ENCODE data around the gene PALS2. TPM values are rescaled to one million over a fixed set of nuclear protein-coding genes. Genes with fewer than 3 reads are reported as not detected.

The PALS2 gene, protein sequence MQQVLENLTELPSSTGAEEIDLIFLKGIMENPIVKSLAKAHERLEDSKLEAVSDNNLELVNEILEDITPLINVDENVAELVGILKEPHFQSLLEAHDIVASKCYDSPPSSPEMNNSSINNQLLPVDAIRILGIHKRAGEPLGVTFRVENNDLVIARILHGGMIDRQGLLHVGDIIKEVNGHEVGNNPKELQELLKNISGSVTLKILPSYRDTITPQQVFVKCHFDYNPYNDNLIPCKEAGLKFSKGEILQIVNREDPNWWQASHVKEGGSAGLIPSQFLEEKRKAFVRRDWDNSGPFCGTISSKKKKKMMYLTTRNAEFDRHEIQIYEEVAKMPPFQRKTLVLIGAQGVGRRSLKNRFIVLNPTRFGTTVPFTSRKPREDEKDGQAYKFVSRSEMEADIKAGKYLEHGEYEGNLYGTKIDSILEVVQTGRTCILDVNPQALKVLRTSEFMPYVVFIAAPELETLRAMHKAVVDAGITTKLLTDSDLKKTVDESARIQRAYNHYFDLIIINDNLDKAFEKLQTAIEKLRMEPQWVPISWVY
- 14.9 TPM for total RNA-seq

DNA sequence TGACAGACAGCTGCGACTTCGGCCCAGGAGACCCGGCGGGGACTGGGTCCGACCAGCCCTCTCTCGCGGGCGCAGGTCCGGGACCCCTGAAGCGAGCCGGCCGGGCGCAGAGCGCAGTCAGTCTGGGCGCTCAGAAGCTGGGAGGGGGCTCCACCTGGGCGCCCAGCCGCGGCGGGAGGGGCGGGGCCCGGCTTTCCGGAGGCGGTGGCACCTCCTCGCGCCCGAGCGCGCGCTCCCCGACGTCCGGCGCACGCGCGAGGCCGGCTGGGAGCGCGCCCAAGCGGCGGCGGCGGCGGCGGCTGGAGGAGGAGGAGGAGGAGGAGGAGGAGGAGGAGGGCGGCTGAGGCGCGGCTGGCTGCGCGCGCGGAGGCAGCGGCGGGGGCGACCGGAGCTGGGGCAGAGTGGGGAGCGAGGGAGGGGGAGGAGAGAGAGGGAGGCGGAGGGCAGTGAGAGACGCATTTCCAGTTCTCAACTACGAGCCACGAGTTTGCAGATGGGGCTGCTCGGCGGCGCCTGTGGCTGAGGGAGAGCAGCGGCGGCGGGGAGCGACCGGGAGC is at the start of gene PALS2:
TSS of gene PALS2 (plus strand) at position 456 of the 557 bp plus-strand sequence. CDS start 50,216 bp downstream, outside the sequence.
- ATAC-seq, result peak; percentile 88
- DNase-seq (ENCODE audit: low spot score), result peak; percentile 86

DNA sequence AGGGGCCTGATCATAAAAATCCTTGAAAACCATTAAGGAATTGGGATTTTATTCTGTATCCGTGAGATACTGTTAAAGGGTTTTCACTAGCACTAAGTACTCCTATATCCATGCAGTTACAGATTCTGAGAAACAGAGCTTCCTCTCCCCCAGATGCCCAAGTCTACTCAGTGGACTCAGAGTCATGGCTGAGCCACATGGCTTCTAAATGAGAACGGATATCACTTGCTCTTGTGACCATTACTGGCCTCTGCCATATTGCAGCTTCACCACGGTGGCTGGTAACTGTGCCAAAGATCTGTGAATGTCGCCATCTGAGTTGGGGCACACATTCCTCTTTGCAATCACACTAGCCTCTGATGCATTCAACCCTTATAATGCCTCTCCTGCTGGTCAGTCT is 42.0 kb upstream of the PALS2 start:
- ATAC-seq (no peak), DNase-seq (ENCODE audit: low spot score) (no peak)

DNA sequence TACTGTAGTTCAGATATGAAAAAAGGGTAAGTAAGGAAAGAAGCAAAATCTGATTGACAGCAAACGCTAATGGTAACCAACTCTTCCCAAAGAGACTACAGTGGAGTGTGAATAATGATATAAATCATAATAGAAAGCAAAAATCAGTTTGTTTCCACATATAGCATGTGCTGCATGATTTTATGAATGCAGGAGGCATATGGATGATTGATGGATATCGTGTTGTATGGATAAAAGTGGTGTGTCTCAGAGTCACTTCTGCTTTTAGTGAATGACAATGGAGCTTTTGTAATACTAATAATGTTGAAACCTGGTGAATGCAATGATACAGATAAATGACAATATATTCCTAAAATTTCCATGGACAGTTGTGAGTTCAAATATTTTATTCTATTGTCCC is 36.6 kb upstream of the PALS2 start:
- no peak for DNase-seq (ENCODE audit: low spot score)
- ATAC-seq, result no peak

DNA sequence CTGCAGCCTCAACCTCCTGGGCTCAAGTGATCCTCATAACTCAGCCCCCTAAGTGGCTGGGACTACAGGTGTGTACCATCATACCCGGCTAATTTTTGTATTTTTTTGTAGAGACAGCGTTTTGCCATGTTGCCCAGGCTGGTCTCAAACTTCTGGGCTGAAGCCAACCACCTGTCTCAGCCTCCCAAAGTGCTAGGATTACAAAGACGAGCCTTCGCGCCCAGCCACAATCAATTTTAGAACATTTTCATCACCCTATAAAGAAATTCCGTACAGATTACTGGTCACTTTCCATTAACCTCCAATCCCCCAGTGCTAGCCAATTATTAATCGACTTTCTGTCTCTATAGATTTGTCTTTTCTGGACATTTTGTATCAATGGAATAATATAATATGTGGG is 32.3 kb upstream of the PALS2 start:
- DNase-seq (ENCODE audit: low spot score), result no peak
- ATAC-seq, result no peak

DNA sequence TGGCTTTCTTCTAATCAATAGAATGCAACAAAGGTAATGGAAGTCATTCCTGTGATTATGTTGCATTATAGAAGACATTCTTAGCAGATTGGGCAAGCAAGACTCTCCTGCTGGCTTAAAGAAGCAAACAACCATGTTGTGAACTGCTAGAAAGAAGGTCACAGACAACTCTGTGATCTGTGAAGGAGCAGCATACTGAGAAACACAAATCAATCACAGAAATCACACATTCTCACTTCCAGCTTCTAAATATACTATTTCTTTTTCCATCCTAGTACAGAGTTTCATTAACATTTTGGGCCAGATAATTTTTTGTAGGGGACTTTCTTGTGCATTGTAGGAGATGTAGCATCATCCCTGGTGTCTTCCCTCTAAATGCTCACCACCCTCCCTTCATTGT is 28.0 kb upstream of the PALS2 start:
- ATAC-seq, result no peak
- DNase-seq (ENCODE audit: low spot score), result no peak

DNA sequence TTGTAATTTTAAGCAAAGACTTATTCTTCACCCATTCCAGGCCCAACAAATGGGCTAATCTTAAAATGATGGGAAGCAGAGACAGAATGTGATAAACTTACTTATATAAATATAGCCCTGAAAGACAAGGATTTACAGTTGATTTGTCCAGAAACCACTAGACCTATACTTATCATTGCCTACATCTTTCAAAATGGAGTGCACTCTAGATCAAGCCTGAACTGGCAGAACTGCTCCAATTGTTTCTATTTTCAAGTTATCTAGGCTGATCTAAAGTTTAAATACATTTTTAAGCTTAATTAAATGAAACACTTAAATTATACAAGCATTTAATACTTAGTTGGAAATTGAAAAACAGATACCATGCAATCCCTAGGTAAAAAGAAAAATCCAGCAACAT is 24.9 kb upstream of the PALS2 start:
- DNase-seq (ENCODE audit: low spot score) (no peak), ATAC-seq (no peak)

DNA sequence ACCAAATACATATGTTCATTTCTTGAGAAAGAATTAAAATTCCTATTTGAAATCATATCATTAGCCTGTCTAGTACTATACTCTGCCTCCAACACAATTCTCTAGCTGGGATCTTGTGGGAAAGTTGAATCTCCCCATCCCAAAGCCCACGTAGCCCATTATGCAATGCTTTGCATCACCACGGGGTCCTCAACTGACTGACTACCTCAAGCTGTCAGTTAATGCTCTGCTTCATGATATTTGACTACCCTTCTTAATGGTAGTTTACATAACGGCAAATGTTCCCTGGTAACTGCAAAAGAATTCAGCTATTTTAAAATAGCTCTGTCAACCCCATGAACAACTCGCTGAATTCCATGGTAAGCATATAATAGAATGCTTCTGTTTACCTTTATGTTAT is 23.3 kb upstream of the PALS2 start:
- no peak for ATAC-seq
- no peak for DNase-seq (ENCODE audit: low spot score)

DNA sequence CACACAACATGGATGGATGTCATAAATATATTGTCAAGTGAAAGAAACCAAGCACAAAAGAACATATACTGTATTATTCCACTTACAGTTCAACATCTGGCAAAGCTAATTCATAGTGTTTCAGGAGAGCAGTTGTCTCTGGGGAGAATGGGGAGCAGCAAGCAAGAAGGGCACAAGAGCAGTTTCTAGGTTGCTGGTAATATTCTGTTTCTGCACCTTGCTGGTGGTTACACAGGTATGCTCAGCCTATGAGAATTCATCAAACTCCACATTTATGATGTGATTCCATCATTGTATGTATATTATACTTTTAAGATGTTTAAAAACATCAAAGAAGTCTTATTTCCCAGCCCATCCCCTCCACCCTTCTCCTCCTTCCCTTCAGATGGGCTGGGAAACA is 18.1 kb upstream of the PALS2 start:
- peak; percentile 60 for ATAC-seq
- DNase-seq (ENCODE audit: low spot score), result no peak

DNA sequence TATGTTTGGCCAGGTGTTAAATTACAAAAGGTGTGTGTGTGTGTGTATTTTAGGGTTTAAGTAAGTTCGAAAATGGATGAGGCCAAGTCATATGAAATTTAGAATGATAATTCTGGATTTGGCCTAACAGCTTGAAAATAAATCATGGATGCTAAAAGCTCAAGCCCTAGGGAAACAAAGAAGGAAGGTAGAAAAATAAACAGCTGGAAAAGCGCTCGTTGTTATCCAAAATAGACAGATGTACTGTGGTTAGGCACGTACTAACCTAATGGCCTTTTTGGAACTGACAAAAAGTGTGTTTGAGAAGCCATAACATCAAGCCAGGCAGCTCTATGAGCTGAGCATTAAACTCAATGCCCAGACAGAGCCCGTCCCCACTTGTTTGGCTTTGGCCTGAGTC is 17.5 kb upstream of the PALS2 start:
- DNase-seq (ENCODE audit: low spot score) (no peak), ATAC-seq (no peak)

DNA sequence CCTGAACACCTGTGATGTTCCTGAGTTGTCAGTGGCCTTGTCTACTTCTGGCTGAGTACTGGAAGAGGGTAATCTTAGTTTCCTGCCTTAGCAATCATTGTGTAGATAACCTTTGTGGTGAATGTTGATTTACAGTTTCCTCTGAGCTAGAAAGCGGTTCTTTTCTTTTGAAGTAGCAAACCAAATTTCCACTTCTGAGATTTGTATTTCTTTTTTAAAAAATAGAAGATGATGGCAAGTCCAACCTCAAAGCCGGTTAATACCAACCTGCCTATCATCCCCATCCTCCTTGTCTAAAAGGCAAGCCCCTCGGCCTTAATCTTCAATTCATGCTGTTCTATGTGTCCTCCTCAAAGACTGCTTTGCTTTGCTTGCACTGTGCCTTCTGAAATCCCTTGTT is 12.5 kb upstream of the PALS2 start:
- ATAC-seq (no peak), DNase-seq (ENCODE audit: low spot score) (no peak)

DNA sequence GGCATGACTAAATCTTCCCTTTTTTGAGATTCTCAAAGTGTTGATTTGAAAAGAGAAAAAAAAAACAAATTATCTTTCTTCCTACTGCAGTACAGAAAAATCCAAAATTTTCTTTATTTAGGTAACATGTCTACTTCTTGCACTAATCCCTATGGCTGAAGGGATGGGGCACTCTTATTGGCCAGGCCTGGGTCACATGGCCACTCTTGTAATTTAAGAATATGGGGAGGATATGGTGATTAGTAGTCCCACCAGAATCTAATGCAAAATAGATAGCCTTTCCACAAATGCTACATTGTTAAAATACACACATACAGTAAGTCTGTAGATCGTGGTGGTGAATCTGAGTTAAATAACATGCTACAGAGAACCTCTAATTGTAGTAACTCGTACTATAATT is 7.0 kb upstream of the PALS2 start:
- no peak for ATAC-seq
- DNase-seq (ENCODE audit: low spot score), result no peak

DNA sequence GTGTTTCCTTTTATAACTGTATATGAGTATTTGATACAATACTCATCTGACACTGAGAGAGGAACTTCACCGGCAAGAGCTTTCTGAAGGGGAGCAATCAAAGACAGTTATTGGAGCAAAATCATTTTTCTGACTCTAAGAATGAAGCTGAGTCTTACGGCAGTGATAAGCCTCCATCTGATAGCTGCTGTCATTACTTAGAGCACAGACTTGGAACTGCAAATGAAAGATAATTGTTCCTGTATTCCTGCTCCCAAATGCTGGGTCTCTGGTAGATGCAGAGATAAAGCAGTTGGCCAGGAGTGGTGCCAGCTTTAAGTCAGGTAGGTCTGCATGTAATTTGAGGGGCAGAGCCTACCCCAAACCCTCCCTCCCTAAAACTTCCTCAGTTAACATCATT is 2.3 kb upstream of the PALS2 start:
- DNase-seq (ENCODE audit: low spot score) (no peak), ATAC-seq (no peak)

DNA sequence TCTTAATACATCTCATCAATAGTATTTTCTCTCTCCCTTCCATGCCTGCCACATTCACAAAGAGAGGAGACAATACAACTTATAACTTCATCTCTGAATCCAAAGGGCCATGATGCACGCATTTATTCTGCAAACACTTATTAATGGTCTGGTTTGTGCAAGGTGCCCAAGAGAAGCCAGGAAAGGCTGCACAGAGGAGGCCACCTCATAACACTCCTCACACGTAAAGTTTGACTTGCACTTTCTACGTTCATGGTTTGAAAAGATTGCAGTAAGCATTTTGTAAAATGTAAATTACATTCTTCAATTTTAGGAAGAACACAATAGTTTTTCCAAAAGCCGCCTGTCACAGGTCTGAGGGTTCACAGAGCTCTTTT is 1.2 kb upstream of the PALS2 start:
- ATAC-seq, result no peak
- DNase-seq (ENCODE audit: low spot score), result no peak

DNA sequence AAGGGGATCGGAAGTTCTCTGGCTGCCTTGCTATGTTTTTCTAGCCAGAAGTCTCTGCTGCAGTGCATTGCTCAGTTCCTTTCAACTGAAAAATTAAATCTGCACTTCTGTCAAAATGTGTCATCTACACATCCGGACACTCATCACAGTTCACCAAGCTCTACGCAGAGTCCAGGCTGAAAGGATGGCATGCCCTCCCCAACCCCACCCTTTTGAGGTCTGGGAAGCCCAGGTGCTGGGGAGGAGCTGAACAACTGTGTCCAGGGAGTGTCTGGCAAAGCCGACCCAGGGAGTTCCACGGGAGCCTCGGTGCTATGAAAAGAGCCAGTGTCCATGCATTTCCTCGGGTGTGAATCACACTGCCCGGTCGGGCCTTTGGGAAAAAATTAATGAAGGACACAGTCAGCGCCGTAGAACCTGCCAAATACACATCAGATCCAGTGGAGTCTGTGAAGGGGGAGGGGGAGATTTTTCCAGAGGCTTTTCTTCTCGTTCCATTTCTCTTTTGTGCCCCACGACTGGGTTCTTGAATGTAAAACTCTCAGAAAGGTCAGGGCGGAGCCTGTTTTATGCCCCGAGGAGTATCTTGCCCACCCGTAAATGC is 757 bp upstream of the PALS2 start:
- DNase-seq (ENCODE audit: low spot score), result peak; percentile 57
- ATAC-seq, result peak; percentile 33

DNA sequence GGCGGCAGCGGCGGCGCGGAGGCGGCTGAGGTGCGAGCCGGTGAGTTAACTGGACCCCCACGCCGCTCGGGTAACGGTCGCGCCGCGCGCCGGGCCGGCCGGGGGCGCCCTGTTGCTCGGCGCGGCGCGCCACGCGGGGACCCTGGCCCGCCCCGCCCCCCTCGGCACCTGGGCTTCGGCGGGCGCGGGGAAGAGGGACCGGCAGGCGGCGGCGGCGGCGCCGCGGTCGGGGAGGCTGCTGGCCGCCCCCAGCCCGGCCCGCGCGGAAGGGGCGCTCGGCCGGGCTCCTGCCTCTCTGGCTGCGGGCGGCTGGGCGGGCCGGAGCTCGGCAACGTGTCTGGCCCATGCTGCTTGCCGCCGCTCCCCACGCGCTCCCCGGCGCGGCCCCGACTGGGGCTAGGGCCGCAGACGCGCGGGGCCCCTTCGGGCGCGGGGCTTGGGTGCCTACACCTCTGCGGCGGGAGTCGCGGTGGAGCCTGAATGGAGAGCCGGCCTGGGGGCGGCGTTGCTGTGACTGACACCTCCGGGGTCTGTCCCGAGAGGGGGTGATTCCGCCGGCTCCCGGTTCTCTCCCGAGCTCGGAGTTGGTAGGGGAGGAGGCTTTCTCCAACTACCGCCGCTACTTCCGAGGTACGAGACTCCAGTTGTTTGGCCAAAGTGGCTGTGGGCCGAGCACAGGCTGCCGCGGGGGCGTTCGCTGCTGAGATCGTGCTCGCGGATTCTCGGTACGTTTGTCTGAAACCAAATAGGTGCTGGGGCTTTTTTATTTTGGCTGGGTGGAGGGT is 494 bp downstream of the PALS2 start:
- ATAC-seq, result peak; percentile 58
- peak; percentile 68 for DNase-seq (ENCODE audit: low spot score)

DNA sequence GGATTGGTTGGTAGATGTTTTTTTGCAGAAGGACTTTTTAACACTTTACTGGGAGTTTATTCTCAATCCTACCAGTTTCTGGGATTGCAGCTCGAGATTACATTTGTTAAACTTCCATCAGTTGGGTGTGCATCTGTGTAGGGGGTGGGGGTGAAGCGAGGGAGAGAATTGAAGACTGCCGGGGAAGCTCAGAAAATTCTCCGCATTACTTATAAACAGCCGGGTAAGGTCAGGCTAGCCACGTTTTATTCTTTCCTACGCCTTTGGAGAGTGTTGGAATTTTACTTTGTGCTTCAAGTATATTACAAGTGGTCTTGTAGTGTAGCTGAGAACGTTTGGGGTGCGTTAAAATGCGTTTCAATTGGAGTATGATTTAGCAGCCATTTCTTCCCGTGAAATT is 1.1 kb downstream of the PALS2 start:
- DNase-seq (ENCODE audit: low spot score), result no peak
- no peak for ATAC-seq

DNA sequence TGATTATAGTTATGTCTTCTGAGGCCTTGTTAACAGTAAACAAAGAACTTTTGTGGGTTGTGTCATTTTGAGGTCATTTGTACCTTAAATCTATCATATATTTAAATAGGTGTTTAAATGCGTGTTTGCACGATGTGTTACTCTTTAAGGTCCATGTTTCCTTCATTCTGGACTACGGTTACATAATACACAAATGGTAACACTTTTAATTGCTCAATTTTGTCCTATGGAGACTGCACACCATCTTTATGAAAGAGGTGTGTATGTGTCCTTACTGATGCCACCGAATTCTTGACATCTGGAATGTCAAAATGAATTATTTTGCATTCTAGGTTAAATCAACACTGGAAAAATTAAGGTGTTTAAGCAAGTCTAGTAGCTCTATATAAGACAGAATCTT is 1.7 kb downstream of the PALS2 start:
- DNase-seq (ENCODE audit: low spot score), result no peak
- no peak for ATAC-seq

DNA sequence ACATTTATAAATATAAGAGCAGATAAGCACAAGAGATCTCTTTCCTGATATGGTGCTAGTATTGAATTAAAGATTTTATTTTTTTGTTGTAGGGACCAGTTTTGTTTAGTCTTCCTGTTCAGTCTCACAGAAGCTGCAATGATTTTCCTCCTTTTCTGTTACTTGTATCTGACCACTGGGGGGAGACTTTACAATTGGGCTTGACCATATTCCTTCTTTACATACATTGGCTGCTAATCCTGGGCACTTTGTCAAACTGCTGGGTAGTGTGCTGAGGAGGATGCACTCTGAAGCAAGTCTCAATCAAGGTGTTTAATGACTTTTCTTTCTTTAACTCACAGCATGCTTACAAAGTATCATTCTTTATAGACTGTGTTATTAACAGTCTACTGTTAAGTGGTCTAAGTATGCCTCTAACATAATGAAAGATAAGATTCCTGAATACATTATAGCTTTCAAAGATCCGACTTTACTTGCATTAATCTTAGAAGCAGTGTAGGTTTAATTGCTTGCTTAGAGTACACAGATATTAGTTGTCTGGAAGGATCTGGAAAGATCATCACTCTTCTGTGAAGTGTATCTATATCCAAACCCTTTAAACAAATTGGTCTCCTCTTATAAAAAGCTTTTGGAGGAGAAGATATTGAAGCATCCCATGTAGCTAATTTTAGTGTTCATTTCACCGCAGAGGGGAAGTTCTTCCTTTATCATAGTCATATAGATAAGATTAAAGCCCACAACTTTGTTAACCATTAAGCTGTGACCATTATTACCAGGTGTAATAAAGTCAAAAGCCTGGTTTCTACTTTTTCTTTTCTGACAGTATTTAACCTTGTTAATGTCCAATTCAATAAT is 3.1 kb downstream of the PALS2 start:
- ATAC-seq (peak; percentile 19), DNase-seq (ENCODE audit: low spot score) (no peak)

DNA sequence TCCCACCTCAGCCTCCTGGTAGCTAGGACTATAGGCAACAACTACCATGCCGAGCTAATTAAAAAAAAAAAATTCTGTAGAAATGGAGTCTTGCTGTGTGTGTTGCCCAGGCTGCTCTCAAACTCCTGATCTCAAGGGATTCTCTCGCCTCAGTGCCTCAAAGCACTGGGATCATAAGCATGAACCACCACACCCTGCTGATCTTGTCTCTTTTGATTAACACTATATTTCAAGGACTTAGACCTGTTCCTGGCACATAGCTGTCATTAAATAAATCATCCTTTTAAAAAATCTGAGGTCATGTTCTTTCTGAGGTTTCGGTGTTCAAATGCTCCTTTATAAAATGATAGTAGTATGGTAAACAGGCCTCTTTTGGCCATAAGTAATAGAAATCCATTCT is 4.8 kb downstream of the PALS2 start:
- DNase-seq (ENCODE audit: low spot score) (no peak), ATAC-seq (no peak)

DNA sequence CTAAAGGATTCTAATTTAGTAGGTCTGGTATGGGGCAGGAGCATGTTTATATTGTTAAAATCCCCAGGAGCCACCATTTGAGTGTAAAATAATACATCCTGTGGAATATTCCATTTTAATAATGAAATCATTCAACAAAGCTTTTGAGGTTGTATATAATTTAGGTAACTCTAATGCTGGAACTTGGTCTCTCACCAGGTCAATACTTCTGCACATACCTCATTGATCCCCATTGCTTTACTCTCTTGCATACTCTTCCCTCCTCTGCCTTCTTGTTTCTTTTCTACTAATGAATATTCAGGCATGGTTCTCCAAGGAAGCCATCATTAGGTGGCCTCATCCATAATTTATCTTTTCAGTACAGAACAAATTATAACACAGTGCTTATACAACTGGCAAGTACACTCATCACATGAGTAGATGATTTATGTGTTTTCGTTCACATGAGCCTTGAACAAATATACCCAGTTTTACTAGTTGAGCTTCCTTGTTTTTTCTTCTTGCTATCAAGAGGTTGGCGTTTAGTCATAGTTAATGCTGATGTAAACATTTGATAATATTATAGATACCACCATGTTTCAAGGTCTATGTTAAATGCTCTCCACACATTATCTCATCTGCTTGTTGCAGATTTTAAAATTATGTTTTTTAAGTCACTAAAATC is 7.2 kb downstream of the PALS2 start:
- ATAC-seq (no peak), DNase-seq (ENCODE audit: low spot score) (no peak)

Measured in left lobe of liver (tissue), 2 donors.